PFSK-1 (cell line): ENCODE data around the gene MOV10.

Experiments
- POLR2AphosphoS5 ChIP-seq: IDR thresholded peaks from 2 replicates; pipeline ENCODE4 v1.6.1; 2012; ENCODE audit warnings: low read depth, mild to moderate bottlenecking, control low read depth, low read length, moderate library complexity
- REST ChIP-seq, 2 experiments: IDR thresholded peaks; 2 replicates each; pipeline versions ENCODE4 v1.6.1 to v1.8.0; 2011 to 2012; ENCODE audit warnings: low read depth in 2 of 2, low read length in 2 of 2, control low read depth in 1 of 2, inconsistent platforms in 1 of 2, mild to moderate bottlenecking in 1 of 2, moderate library complexity in 1 of 2; ENCODE audit not compliant: insufficient read depth in 1 of 2
- SIN3A ChIP-seq: IDR thresholded peaks from 2 replicates; pipeline ENCODE4 v1.6.1; 2012; ENCODE audit warnings: mild to moderate bottlenecking, low read length, moderate library complexity, borderline replicate concordance; ENCODE audit not compliant: insufficient read depth
- TAF1 ChIP-seq: IDR thresholded peaks from 2 replicates; pipeline ENCODE4 v1.6.1; 2012; ENCODE audit warnings: low read length, control low read depth, borderline replicate concordance; ENCODE audit not compliant: insufficient read depth

GRCh38 chr1:112646225-112646624 is 28.2 kb upstream of the MOV10 start:
- no peak for TF ChIP-seq POLR2AphosphoS5
- no peak for TF ChIP-seq SIN3A
- no peak for TF ChIP-seq TAF1
- no peak for TF ChIP-seq REST (IDR thresholded peaks at IDR 0.05; ENCODE audit: insufficient read depth in 1 of 2, low read depth in 2 of 2, low read length in 2 of 2)
